NOMO-1 treated with dmso at 0.1 percent for 144 hours (cell line): ENCODE results near the gene OR2J3.
"Not testable (repeated sequence)": the region's sequence is repeated elsewhere in the genome, so short reads cannot be mapped to it uniquely, and the experiment has no call there.

ENCODE experiments used
- DNase-seq: peaks from one replicate; lab custom pipeline; 2025; ENCODE audit not compliant: unreplicated experiment; lab: John Stamatoyannopoulos, UW

The OR2J3 gene

DNA sequence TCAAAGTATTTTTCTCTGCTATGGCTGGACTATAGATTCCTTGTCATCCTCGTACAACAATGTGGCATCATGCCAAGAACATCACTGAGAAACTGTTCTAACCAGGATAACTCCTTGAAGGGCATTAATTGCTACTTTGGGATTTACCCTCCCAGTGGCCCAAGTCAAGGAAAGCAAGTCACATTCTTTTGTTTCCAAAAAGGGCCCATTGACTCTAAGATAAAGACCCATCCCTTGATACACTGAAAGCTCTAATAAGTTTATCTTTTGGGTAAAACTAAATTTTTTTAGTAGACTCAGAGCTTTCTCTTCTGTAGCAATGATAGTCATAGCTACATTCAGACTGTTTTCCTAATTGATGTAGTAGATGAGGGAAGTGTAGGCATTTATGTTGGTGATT, at the start of gene OR2J3:
OR2J3 (plus strand) TSS at position 301 of the 400 bp plus-strand sequence. CDS start 3,833 bp downstream, outside the sequence.
- no peak for DNase-seq

GRCh38 chr6:29071831-29072723, 35.8 kb upstream of the OR2J3 start:
- no peak for DNase-seq

DNA sequence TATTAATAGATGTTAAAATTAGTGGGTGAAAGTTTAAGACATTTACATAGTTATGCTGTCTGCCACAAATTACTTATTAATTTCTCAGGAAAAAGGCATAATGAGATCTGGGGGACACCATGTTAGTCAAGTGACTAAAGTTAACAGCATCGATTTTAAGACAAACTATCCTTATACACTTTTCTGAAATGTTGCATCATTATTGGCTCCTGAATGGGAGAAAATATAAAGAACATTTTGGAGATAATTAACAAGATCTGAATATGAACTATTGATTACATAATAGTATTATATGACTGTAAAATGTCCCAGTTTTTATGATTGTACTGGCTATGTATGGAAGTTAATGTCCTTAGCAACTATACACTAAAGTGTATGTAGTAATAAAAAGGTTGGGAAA, 28.7 kb upstream of the OR2J3 start:
- no peak for DNase-seq

DNA sequence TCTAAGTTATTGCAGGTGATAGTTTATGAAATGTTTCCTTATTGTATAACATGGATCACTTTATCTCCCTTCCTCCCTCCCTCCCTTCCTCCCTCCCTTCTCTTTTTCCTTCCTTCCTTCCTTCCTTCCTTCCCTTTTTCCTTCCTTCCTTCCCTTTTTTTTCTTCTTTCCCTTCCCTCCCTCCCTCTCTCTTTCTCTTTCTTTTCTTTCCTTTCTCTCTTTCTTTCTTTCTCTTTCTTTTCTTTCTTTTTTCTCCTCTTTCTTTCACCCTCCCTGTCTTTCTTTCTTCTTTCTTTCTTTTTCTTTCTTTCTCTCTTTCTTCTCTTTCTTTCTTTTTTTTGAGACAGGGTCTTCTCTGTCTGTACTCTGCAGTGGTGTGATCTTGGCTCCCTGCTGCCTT, 26.5 kb upstream of the OR2J3 start:
- DNase-seq = no peak

GRCh38 chr6:29082457-29082856, 25.4 kb upstream of the OR2J3 start:
- DNase-seq = no peak

DNA sequence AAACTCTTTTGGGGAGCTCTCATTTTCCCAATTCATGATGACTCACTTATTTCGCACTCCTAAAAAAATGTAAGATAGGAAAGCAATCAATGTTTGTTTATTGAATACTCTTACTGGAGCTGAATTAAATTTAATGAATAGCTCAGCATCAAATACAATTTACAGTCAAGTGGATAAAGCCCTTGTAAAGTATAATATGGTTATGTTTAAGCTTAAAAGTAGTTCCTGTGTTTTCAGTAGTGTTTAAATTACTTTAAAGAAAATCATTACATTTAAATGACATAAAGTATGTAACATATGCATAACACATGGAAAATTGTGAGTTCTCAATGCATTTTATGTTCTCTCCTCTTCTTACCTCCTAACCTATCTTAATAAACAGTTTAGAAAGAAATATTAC, 20.6 kb upstream of the OR2J3 start, which contains the start of gene OR2B3:
OR2B3 (minus strand) TSS at position 101 of the 400 bp plus-strand sequence; CDS start at position 36, 65 bp downstream.
- no peak for DNase-seq

GRCh38 chr6:29092957-29093356, 14.9 kb upstream of the OR2J3 start:
- DNase-seq = no peak

DNA sequence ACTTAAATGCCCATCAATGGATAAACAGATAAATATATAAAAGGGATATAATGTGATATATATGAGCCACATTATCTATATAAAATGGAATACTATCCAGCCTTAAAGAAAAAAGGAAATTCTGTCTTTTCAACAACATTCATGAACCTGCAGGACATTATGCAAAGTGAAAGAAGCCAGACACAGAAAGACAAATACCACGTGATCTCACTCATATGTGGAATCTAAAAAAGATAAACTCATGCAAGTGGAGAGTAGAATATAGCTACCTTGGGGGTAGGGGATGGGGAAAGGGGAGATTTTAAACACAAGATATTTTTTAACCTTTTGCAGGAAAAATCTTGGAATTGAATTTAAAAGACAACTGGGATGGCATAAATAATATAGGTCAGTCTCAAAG, 10.1 kb upstream of the OR2J3 start:
- DNase-seq = no peak

DNA sequence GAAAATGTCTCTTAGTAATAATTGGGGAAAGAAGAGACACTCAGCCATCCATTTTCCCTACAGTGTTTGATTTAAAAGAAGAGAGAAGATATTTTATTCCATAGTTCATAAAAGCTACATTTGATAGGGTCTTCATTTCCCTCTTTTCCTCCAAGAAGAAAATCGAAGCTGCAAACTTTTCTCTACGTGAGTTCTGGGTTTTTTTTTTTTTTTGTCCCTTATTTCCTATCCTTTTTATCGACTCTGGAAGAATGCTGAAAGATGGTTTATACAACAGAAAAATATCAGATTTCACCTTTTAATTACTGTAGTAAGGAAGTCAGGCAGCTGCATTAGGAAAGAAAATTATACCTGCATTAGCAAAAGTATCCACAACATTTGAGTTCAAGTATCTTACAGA, 8.7 kb upstream of the OR2J3 start, which contains the start of gene OR2J1:
OR2J1 (plus strand) TSS at position 301 of the 400 bp plus-strand sequence. CDS start 1,453 bp downstream, outside the sequence.
- no peak for DNase-seq

- DNase-seq = no peak
Observed at GRCh38 chr6:29112135-29112534, 4.3 kb downstream of the OR2J3 start.

DNA sequence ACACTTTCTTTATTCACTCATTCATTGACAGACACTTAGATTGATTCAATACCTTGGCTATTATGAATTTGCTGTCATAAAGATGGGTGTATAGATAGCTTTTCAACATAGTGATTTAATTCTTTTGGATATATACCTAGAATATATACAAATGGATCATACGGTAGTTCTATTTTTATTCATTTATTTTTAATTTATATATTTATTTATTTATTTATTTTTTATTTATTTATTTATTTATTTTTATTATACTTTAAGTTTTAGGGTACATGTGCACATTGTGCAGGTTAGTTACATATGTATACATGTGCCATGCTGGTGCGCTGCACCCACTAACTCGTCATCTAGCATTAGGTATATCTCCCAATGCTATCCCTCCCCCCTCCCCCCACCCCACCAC, 7.1 kb downstream of the OR2J3 start:
- DNase-seq = not testable (repeated sequence)

DNA sequence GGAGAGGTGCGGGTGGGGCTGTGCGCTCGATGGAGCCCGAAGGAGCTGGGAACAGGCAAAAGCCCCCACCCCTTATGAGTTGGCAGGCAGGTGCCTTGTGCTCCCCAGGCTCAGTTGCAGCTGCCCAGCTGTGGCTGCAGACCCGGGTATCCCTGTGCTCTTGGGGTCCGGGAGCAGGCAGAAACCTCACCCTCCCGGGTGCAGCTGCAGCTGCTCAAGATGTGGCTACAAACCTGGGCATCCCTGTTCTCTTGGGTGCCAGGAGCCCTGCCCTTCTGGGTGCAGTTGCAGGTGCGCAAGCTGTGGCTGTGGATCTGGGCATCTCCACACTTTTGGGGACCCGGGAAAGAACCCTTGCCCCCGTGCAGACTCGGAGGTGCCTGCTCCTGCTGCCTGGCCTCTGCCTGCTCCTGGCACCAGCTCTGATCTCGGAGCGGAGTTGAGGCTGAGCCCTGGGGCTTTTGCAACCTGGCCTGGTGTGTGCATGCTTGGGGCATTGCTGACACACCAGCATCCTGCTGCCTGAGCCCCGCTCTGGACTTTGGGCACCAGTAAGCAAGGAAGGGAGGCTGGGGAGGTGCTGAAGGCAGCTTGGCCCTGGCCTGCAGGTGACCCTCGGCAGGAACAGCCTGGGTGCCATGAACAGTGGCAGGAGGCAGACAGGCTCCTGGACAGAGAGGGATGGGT, 21.6 kb downstream of the OR2J3 start:
- no peak for DNase-seq

DNA sequence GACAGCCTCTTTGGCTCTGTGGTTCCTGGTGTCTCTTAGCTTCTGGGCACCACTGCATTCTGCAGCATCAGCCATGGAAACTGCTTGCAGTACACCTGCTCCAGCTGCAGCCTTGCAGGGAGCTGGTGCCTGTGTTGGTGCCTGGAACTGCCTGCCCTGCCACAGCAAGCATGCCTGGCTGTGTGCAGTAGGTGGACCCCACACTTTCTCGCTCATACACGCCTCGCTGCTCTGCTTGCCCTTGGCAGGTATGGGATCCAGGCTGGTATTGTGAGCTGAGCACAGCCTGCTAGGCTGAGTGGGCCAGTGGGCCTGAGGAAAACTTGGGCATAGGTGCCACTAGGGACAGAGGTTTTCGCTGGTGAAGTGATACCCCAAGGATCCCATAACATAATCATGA, 22.8 kb downstream of the OR2J3 start:
- DNase-seq = no peak

GRCh38 chr6:29131691-29132090, 23.8 kb downstream of the OR2J3 start:
- DNase-seq = no peak

DNA sequence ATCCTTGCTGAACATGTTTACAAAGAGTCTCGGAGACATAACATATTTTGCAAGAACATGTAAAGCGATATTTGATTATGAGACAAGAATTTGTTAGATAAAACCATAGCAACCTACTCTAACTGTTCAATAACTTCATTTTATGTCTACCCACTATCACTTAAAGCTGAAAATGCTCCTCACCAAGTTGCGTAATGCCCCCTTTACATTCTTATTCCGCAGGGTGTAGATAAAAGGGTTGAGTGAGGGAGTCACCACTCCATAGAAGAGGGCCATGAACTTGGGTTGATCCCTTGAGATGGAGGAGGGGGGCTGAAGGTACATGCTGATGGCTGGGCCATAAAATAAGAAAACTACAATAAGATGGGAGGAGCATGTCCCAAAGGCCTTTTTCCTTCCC, 29.9 kb downstream of the OR2J3 start:
- no peak for DNase-seq

GRCh38 chr6:29141606-29142005, 33.7 kb downstream of the OR2J3 start:
- no peak for DNase-seq

DNA sequence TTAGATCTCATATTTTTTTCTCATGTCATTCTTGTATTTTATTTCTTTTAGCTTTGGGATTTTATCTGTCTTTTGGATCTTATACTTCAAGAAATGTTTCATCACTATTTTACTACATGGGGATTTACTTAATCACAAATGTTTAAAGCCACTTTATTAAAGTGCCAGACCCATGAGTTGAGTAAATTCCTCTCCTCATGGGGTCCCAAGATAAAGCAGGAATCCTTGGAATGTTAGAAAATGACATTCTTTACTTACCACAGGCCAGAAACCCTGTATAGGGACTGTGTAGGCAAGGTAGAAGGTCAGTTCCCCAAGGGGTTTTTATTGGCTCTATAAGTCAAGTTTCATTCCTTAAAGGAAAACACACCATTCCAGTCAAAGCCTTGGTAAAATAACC, 34.5 kb downstream of the OR2J3 start:
- no peak for DNase-seq

- no peak for DNase-seq
Observed at GRCh38 chr6:29146179-29146578, 38.3 kb downstream of the OR2J3 start.

GRCh38 chr6:29147074-29147473, 39.2 kb downstream of the OR2J3 start:
- no peak for DNase-seq

DNA sequence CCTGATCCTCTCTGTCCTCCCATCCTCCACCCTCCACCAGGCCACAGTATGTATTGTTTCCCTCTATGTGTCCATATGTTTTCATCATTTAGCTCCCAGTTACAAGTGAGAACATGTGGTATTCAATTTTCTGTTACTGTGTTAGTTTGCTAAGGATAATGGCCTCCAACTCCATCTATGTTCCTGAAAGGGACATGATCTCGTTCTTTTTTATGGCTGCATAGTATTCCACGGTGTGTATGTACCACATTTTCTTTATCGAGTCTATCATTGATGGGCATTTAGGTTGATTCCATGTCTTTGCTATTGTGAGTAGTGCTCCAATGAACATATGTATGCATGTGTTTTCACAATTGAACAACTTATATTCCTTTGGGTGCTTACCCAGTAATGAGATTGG, 41.6 kb downstream of the OR2J3 start:
- not testable (repeated sequence) for DNase-seq

- DNase-seq = no peak
Observed at GRCh38 chr6:29153083-29153482, 45.2 kb downstream of the OR2J3 start.

GRCh38 chr6:29155182-29155581, 47.3 kb downstream of the OR2J3 start:
- DNase-seq = not testable (repeated sequence)
